Activated CD4-positive, alpha-beta T cell treated with anti-CD3 and anti-CD28 coated beads for 48 hours (primary cell): ENCODE data around the gene KRT20.

Experiments used
- DNase-seq: peaks from one replicate; pipeline ENCODE4 v3.0.0-alpha.2; 2020

The KRT20 gene

DNA sequence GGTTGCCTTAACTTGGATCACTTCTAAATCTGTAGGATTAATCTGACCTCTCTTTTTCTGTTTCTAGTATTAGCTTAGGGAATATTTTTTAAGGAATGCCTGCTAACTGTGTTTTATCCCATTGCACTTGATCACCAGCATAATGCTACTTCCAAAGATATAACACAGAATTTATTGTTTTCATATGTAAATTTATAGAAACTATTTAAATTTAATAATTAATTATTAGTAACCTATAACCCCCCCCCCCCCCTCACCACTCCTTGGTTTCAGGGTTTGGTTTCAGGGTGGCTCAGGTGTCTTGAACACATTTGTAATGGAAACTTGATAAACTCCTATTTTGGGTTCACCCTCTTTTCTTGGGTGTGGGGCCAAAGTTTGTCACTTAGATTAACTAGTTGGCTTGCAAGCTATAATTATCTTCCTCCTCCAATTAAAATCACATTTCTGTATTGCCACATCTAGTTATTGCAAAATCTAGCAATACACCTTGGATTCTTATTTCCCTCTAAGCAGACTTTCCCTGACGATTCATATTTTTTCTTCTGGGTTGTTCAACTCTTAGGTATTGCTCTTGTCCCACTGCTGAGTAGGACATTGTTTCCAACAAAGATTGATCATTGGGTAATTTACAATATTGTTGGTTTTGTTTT, 36.3 kb downstream of the KRT20 start:
- DNase-seq: no peak

DNA sequence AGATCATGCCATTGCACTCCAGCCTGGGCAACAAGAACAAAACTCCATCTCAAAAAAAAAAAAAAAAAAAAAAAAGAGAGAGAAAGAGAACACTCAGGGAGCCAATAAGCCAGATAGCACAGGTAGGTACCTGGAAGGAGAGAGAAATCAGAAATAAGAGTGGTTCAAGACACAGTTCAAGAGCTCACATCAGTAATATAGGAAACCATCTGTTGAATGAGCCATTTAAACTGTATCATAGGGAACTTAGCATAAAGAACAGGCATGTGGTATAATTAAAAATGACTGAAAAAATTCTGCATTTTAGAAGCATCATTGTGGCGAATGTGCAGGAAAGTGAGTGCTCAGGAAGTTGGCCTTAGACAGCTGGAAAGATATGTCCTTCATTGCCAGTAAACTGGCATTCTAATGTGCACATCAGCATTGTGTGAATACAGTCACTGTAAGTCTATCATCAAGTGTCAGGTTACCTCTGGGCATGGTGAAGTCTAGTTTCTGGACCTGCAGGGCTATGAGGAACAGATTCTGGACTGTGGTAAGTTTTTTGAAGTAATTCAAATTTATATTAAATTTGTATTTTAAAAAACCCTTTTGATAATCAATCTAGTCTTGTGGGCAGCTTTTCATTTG, 38.4 kb downstream of the KRT20 start:
- DNase-seq: no peak

DNA sequence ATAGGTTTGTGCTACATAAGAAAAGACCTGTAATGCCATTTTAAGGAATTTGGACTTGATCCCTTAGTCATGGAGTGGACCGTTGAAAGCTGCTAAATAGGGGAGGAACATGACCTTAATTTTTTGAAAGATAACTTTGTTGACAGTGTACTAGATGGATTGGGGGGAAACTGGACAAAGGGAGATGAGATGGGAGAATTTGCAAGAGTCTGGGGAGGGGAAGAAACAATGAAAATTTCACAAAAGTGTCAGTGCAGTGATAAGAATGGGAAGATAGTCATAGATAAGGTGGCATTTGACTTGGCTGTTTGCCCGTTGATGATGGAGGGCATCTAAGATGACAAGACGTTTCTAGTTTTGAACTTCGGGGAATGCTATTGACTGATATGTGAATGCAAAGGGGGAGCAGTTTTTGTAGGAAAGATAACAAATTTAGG, 40.4 kb downstream of the KRT20 start:
- DNase-seq: no peak

DNA sequence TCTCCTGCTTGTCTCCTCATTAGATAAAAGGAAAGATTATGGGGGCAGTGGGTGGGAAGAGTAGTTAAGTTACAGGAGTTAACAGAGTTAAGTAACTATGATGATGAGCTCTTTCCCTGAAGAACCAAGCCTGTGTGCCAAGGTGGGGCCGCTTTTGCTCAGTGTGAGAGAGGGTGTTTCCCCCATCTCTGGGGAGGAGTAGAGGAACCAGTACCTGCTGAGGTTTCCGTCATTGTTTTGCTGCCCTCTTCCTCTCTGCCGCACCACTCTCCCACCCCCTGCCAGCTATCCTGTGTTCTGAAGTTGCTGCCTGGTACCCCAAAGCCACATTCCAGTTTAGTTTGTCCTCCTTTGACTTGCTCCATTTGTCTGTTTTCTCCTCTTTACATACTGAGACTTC, 41.8 kb downstream of the KRT20 start:
- no peak for DNase-seq

DNA sequence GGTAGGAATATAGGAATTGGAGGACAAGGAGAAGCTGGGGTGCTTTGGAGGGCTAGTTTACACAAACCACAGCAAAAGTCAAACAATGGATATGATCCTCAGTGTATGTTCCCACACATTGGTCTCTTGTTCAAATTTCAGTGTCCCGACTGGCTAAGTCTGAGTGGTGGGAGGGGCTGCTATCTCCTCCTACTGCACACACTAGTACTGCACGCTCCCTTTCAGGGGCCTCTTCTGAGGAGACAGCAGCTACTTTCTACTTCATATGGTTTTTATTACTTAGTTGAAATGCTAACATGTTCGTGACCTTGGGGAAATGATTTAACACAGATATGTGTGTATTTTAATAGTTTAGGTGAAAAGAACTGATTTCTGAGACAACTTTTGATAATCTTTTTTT, 43.8 kb downstream of the KRT20 start:
- DNase-seq: no peak

DNA sequence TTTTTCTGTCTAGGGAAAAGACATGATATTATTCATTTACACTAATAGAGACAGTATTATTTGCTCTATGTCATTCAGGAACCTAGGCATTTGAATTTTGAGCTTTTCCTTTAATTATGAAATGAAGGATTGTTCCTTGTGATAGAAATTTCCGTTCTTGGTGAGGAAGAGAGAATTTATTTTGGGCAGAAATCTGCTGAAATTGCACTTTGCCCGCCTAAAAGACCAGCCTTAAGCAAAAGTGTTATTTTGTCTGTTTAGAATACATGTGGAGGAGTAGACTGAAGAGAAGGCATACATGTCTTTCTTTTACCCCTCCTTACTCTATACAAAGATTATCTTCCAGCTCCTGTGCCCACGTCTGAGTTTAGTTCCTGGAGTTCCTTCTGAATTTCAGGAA, 45.8 kb downstream of the KRT20 start:
- DNase-seq: no peak

DNA sequence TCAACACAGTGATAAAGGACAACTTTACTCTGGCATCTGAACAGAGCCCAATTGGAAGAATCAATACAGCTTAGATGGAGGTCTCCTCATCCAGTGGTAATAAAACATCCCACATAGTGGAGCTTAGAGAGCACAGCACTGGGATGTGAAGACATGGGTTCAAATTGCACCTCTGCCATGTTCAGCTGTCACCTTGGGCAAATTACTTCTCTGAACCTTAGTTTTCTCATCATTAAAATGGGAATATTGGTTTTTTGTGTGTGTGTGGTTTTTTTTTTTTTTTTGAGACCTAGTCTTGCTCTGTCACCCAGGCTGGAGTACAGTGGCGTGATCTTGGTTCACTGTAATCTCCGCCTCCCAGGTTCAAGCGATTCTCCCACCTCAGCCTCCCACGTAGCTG, 49.0 kb downstream of the KRT20 start:
- DNase-seq: no peak

DNA sequence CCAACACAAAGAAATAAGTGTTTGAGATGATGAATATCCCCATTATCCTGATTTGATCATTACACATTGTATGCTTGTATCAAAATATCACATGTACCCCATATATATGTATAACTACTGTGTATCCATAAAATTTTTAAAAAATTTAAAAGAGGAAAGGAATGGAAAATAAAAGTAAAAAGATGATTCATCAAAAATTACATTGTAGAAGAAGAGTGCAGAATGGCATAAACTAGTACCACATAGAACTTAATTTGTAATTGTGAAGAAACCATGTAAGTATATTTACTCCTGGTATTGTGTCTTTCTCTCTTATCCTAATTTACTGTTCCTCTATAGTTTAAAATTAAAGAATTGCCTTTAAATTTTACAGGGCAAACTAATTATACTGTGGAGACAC, 51.2 kb downstream of the KRT20 start:
- DNase-seq: no peak

DNA sequence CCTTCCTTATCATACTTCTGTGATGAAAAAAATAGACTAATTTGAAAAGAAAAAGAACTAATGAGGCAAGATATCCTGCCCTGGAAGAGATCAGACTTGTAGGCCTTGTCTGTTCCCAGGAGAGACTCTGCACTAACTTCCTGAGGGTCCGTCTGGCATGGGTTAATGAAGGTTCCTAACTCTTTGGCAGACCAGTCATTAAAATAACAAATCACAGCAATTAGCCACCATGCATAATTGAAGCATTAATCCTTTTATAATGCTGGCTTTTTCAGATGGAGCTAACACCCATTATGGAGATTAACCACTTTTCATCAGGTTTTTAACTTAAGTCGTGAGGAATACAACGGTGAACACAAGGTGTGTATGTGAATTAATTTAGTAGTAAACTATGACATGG, 52.2 kb downstream of the KRT20 start:
- DNase-seq: no peak

DNA sequence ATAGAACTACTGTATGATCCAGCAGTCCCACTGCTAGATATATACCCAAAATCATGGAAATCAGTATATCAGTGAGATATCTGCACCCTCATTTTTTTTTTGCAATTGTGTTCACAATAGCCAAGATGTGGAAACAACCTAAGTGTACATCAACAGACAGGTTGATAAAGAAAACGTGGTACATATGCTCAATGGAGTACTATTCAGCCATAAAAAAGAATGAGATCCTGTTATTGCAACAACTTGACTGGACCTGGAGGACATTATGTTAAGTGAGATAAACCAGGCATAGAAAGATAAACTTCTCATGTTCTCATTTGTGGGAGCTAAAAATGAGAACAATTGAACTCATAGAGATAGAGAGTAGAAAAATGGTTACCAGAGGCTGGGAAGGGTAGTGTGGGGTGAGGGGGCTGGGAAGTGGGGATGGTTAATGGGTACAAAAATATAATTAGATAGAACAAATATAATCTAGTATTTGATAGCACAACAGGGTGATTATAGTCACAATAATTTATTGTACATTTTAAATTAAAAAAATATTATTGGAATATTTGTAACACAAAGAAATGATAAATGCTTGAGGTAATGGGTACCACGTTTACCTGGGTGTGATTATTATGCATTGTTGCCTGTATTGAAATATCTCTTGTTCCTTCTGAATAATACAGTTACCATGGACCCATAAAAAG, 54.8 kb downstream of the KRT20 start:
- no peak for DNase-seq

DNA sequence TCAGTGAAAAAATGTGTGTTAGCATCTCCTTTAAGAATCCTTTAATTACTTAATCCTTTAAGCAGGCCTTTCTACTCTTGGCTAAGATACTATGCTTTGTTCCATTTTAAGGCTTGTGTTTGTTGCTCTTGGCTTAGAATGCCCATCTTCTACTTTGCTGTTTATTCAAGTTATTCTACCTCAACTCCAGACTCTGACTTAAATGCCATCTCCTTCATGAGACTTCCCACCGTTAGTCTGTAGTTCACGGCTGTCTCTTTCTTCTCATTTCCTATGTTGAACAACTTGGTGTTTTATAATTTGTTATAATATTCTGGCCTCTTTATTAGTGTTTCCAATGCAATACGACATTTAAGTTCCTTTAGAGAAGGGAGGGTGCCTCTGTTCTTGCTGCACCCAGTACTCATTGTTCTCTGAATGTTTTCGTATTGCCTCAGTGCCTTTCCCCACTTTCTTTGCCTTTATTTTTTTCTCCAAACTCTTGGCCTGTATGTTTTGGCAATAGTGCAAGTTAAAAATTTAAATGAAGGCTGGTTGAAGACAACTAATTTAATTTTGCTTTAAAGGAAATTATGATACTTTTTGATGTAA, 56.5 kb downstream of the KRT20 start:
- no peak for DNase-seq

DNA sequence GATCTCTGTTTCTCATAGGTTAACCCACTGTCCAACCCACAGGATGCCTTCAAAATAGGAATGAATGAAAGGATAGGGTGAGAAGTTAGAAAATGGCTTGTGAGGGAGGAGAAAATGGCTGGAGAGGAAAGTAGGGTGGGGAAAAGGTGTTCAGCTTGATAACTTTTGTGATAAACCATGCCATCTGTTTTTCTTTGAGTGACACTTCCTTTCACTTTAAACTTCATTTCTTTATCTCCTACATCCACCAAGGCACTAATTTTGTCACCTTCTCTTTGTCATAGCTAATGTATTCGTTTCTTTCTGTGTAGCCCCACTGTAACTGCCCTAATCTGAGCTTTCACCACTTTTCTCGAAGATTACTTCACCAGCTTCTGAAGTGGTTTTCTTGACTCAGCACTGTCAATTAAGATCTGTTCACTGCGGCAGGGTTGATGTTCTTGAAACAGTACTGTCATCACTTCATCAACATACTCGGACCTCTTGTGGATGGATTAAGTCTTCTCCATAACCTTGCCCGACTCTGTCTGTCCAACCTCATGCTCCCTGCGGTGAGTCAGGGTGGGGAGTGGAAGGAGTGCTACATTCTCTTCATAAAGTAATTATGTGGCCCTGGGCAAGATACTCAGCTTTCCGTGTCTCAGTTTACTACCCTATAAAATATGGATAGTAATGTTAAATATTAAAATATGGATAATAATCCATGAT, 57.1 kb downstream of the KRT20 start:
- peak; percentile 14 for DNase-seq
